ENCODE measurements around the gene NXN.
"Not testable (repeated sequence)": the region's sequence is repeated elsewhere in the genome, so short reads cannot be mapped to it uniquely, and the experiment has no call there.

NXN gene

DNA sequence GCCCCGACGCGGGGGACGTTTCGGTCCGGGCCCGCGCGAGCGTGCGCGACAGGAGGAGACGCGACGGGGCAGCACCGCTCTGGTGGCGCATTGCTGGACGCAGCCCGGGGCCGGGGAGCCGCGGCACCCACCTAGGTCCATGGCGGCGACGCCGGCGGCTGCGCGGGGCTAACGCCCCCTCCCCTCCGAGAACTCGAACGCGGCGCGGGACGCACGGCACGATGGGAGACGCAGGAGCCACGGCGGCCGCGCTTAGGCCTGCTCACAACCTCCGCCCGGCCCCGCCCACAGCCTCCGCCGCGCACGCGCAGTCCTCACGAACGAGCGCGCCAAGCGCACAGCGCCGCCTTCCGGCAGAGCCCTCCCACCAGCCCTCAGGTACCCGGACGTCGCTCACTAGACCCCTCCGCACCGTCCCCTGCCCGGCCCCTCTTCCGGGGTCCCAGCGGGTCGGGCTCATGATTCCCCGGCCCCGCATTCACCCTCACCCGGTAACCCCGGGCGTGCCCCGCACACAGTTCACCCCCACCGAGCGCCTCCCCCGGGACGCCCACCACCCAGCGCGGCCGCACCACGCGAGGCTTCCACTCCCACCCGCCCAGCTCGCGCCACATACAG is 227.5 kb downstream of the NXN start, which contains the start of gene GEMIN4:
Gene GEMIN4 (minus strand): TSS at position 263 of the 618 bp plus-strand sequence. CDS start 122 bp downstream, at position 141.
- DNase-seq, result no peak

DNA sequence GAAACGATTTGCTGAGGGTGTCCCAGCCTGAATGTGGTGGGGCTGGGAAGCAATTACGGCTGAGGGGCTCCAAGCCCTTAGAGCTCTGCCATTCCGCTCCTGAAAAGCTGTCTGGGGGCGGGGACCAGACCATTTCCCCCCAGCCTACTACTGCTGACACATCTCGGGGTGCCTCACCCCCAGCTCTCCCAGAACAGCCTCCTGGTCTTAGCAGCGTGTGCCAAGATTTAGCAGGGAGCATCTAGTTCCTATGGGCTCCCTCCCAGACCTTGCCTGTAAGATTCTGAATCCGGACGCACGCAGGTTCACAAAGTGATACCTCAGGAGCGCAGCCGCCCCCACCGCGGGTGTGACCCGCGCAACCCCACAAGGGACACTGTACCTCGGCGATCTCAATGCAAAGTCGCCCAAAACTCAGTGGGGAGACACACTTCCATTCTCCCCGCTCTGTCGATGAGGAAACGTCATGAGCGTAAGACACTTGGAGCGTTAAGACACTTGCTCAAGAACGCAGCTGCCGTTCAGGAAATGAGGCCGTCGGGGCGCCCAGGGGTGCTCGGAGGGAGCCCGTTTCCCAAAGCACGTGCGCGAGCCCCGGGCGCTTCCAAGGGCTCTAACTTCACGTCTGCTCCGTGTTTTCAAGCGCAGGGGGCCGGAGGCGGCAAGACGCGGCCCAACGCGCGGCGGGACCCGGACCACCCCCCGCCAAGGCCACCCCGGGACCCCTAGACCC is 228.1 kb downstream of the NXN start:
- DNase-seq, result no peak

DNA sequence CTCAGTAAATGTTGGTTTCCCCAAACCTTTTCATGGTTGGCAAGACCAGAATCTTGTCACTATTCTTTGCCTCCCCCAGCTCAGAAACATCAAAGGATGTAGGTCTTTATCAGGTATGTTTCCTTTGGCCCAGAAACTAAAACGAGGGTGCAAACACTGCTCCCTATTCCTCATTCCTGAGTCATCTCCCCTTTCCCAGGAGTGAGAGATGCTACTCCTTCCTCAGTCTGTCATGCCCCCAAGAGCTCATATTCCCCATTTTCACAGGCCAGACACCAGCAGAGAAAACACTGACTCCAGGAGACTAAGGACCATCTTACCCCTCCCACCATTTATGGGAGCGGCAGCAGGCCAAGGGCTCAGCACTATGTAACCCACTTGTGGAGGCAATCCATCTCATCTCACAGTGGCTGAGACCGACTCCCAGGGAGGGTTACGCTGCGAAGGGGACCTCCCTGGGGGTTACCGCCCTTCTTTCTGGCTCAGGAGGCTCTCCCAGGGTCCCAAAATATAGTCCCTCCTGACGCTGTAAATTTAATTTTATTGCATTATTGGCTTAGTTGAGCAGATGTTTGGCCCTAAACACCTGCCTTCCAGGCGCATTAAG is 229.0 kb downstream of the NXN start:
- DNase-seq, result no peak

DNA sequence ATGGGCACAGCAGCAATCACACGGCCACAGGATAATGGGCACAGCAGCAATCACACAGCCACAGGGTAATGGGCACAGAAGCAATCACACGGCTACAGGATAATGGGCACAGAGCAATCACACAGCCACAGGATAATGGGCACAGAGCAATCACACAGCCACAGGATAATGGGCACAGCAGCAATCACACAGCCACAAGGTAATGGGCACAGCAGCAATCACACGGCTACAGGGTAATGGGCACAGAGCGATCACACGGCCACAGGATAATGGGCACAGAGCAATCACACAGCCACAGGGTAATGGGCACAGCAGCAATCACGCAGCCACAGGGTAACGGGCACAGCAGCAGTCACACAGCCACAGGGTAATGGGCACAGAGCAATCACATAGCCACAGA is 230.2 kb downstream of the NXN start:
- DNase-seq, result not testable (repeated sequence)

Data from NCI-H187 treated with DMSO at 0.1 percent for 48 hours (cell line).